NB4 (cell line): ENCODE results near the gene RAB40B.

Experiments used
- MAX ChIP-seq: IDR thresholded peaks from 2 replicates; pipeline ENCODE4 v1.6.1; 2011; ENCODE audit warnings: low read depth, low read length
- MYC ChIP-seq: IDR thresholded peaks from 2 replicates; pipeline ENCODE4 v1.6.1; 2011; ENCODE audit warnings: low read depth, low read length
- POLR2A ChIP-seq: IDR thresholded peaks from 2 replicates; pipeline ENCODE4 v1.6.1; 2011; ENCODE audit warnings: mild to moderate bottlenecking; ENCODE audit not compliant: insufficient read length; ENCODE audit errors: extremely low read depth
- TF ChIP-seq, protein P1 (sequence below): IDR thresholded peaks from one replicate; pipeline ENCODE4 v1.5.1; 2012; ENCODE audit warnings: low read depth, low read length

GRCh38 chr17:82644148-82644547 lies 54.4 kb downstream of the RAB40B start:
- TF ChIP-seq, protein P1, sequence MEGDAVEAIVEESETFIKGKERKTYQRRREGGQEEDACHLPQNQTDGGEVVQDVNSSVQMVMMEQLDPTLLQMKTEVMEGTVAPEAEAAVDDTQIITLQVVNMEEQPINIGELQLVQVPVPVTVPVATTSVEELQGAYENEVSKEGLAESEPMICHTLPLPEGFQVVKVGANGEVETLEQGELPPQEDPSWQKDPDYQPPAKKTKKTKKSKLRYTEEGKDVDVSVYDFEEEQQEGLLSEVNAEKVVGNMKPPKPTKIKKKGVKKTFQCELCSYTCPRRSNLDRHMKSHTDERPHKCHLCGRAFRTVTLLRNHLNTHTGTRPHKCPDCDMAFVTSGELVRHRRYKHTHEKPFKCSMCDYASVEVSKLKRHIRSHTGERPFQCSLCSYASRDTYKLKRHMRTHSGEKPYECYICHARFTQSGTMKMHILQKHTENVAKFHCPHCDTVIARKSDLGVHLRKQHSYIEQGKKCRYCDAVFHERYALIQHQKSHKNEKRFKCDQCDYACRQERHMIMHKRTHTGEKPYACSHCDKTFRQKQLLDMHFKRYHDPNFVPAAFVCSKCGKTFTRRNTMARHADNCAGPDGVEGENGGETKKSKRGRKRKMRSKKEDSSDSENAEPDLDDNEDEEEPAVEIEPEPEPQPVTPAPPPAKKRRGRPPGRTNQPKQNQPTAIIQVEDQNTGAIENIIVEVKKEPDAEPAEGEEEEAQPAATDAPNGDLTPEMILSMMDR = no peak
- TF ChIP-seq POLR2A = no peak
- no peak for TF ChIP-seq MAX
- TF ChIP-seq MYC = no peak
